ENCODE measurements around the gene CEND1.
"Not testable (repeated sequence)": the region's sequence is repeated elsewhere in the genome, so short reads cannot be mapped to it uniquely, and the experiment has no call there.

GRCh38 chr11:737899-738298 is 52.0 kb downstream of the CEND1 start:
- TF ChIP-seq POLR2AphosphoS5 (IDR thresholded peaks at IDR 0.05); EP300 (conservative IDR thresholded peaks at IDR 0.05; ENCODE audit: poor library complexity, severe bottlenecking); CTCF (IDR thresholded peaks at IDR 0.05; ENCODE audit: poor library complexity, severe bottlenecking); EZH2 (IDR thresholded peaks at IDR 0.05; ENCODE audit: borderline replicate concordance, insufficient read depth, low read length, poor library complexity, severe bottlenecking); REST (IDR thresholded peaks at IDR 0.05; ENCODE audit: borderline replicate concordance): not testable (repeated sequence)
